Heart left ventricle (tissue), 13 donors: ENCODE data around the gene EVL.

ENCODE experiments used
- POLR2A ChIP-seq, 2 donors: fragments of 450-650 bp; IDR thresholded peaks; one replicate each; pipeline ENCODE4 v1.6.1; 2017; ENCODE audit warnings: antibody characterized with exemption in 2 of 2, mild to moderate bottlenecking in 2 of 2, moderate library complexity in 2 of 2
- TF ChIP-seq, protein P1 (sequence below), 12 donors: fragments of 200-600 bp; sonication (generic) in 4 of 12; IDR thresholded peaks; one replicate each; pipeline versions ENCODE4 v1.5.0 to v1.8.0; 2018 to 2022; ENCODE audit warnings: antibody characterized with exemption in 12 of 12, mild to moderate bottlenecking in 5 of 12
- donor health status: ischemic (EF 13 %, LVEDD 7.1; RV severe dilation, severe dysfunction).
- donor health status: DM: no; HTN: yes; CAD: no.
- donor health status: DM: no; HTN: no; CAD: no.
- donor health status: ischemic (EF 25% LVEDD 6.9; RV normal size, moderate dysfunction).
- donor health status: ischemic (EF 25% LVEDD 5.7; RV mildly dilated, moderate dysfunction).
- donor health status: ischemic (EF 35%, LVEDD 5.7; RV mildly dilated, moderate dysfunction).
- donor health status: nonischemic (EF 11% LVEDD 7.7; RV severe dilation, severe dysfunction).
- donor health status: DM: yes; HTN: yes; CAD: no.
- donor health status: PGD.
- donor health status: ischemic (EF 29% LVEDD 5.4; RV normal size, mild dysfunction).
- donor health status: nonischemic (EF 23%, LVEDD 6.1; RV moderate dilation, normal function).

DNA sequence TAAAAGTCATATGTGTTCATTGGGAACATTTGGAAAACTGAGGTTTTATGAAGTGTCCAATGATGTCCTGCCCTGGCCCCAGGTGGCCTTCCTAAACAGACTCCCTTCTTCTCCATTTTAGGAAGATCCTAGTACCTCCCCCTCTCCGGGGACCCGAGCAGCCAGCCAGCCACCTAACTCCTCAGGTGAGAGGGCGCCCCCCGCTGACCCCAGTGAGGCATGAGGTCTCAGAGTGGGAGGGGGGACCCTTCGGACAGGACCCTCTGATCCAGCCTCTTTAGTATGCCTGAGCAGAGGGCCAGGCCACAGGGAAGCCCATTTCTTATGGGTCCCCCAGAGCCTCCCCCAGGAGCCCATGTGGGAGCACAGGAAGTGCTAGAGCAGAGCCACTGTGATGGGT, 70.6 kb downstream of the EVL start:
- TF ChIP-seq, protein P1, sequence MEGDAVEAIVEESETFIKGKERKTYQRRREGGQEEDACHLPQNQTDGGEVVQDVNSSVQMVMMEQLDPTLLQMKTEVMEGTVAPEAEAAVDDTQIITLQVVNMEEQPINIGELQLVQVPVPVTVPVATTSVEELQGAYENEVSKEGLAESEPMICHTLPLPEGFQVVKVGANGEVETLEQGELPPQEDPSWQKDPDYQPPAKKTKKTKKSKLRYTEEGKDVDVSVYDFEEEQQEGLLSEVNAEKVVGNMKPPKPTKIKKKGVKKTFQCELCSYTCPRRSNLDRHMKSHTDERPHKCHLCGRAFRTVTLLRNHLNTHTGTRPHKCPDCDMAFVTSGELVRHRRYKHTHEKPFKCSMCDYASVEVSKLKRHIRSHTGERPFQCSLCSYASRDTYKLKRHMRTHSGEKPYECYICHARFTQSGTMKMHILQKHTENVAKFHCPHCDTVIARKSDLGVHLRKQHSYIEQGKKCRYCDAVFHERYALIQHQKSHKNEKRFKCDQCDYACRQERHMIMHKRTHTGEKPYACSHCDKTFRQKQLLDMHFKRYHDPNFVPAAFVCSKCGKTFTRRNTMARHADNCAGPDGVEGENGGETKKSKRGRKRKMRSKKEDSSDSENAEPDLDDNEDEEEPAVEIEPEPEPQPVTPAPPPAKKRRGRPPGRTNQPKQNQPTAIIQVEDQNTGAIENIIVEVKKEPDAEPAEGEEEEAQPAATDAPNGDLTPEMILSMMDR (IDR thresholded peaks at IDR 0.05), result no peak
- no peak for TF ChIP-seq POLR2A (IDR thresholded peaks at IDR 0.05)
